B cell (primary cell): Measurements from ENCODE around the gene MDGA2. TPM values are rescaled to one million over a fixed set of nuclear protein-coding genes. Genes with fewer than 3 reads are reported as not detected.

ENCODE experiments used
- ATAC-seq: fragments of 200-7000 bp; cut with Tn5 transposase; one replicate; pipeline ENCODE4 v1.10.0; 2021; ENCODE audit warnings: low read depth, mild to moderate bottlenecking, moderate number of reproducible peaks, moderate library complexity
- CTCF ChIA-PET: fragments of 350-600 bp; sonication (Branson Sonifier 250); formaldehyde crosslinking; loops from one replicate; lab custom pipeline; 2021; ENCODE audit warnings: antibody characterized with exemption, inconsistent platforms; lab: Charles Lee
- POLR2A ChIA-PET: fragments of 350-600 bp; sonication (Branson Sonifier 250); formaldehyde crosslinking; loops from one replicate; lab custom pipeline; 2021; ENCODE audit warnings: antibody characterized with exemption; lab: Charles Lee
- DNase-seq: peaks from one replicate; pipeline ENCODE4 v3.0.0; 2013
- H2AFZ ChIP-seq: 2 replicates; pipeline ENCODE4 v1.6.1; 2012; ENCODE audit warnings: mild to moderate bottlenecking, low read depth, low read length; ENCODE audit not compliant: insufficient read depth, poor library complexity, severe bottlenecking
- H3K27ac ChIP-seq, 2 donors: 1 replicate in 1 of 2; 2 replicates in 1 of 2; pipeline ENCODE4 v1.5.1; 2012 to 2013; ENCODE audit warnings: low read length in 2 of 2, mild to moderate bottlenecking in 2 of 2, moderate library complexity in 1 of 2
- H3K27me3 ChIP-seq, 4 experiments: fragments of 200-600 bp in 1 of 4; sonication (generic) in 1 of 4; replicated peaks in 1 of 4; 1 replicate in 2 of 4; 2 replicates in 2 of 4; pipeline versions ENCODE4 v1.6.1 to v1.7.0; 2013 to 2016; ENCODE audit warnings: low read length in 3 of 4, mild to moderate bottlenecking in 2 of 4, mixed read lengths in 1 of 4, moderate library complexity in 1 of 4; ENCODE audit not compliant: insufficient read depth in 4 of 4, control insufficient read depth in 3 of 4; ENCODE audit errors: control extremely low read depth in 1 of 4
- H3K36me3 ChIP-seq, 2 experiments: replicated peaks in 1 of 2; 1 replicate in 1 of 2; 2 replicates in 1 of 2; pipeline versions ENCODE4 v1.6.1 to v1.7.1; 2013; ENCODE audit warnings: low read length in 1 of 2; ENCODE audit not compliant: insufficient read depth in 2 of 2, control insufficient read depth in 1 of 2; ENCODE audit errors: control extremely low read depth in 1 of 2, extremely low read depth in 1 of 2
- H3K4me1 ChIP-seq, 2 donors: fragments of 200-600 bp in 1 of 2; sonication (generic) in 1 of 2; 1 replicate in 1 of 2; 2 replicates in 1 of 2; pipeline versions ENCODE4 v1.5.1 to v1.6.1; 2013 to 2017; ENCODE audit warnings: low read length in 2 of 2; ENCODE audit not compliant: control insufficient read depth in 2 of 2, insufficient read depth in 2 of 2
- H3K4me2 ChIP-seq: replicated peaks from 2 replicates; pipeline ENCODE3; 2012; ENCODE audit warnings: mild to moderate bottlenecking, low read depth, low read length; ENCODE audit not compliant: poor library complexity, severe bottlenecking
- H3K4me3 ChIP-seq, 5 experiments: fragments of 200-600 bp in 1 of 5; sonication (generic) in 1 of 5; 1 replicate in 3 of 5; 2 replicates in 2 of 5; pipeline versions ENCODE4 v1.5.1 to v1.7.0; 2011 to 2016; ENCODE audit warnings: low read length in 4 of 5, mild to moderate bottlenecking in 4 of 5, low read depth in 2 of 5, control low read depth in 1 of 5, moderate library complexity in 1 of 5; ENCODE audit not compliant: insufficient read depth in 1 of 5; ENCODE audit errors: control extremely low read depth in 1 of 5, extremely low read depth in 1 of 5
- H3K79me2 ChIP-seq: fragments of 200-600 bp; sonication (generic); one replicate; pipeline ENCODE4 v1.6.0; 2016; ENCODE audit warnings: low read length; ENCODE audit not compliant: control insufficient read depth, insufficient read depth
- H3K9ac ChIP-seq: fragments of 200-600 bp; sonication (generic); 2 replicates; pipeline ENCODE4 v1.6.1; 2017; ENCODE audit warnings: mild to moderate bottlenecking, low read length, moderate library complexity
- H3K9me3 ChIP-seq, 3 donors: one replicate each; pipeline versions ENCODE4 v1.6.1 to v1.7.1; 2013; ENCODE audit warnings: low read length in 2 of 3; ENCODE audit not compliant: control insufficient read depth in 2 of 3, insufficient read depth in 1 of 3; ENCODE audit errors: control extremely low read depth in 1 of 3
- H4K20me1 ChIP-seq: 2 replicates; pipeline ENCODE4 v1.6.0; 2012; ENCODE audit warnings: mild to moderate bottlenecking, low read length; ENCODE audit not compliant: insufficient read depth, control insufficient read depth, poor library complexity, severe bottlenecking
- H3K27ac Mint-ChIP-seq: one replicate; pipeline ENCODE4 v1.8.0; 2021; ENCODE audit warnings: mixed read lengths
- H3K27me3 Mint-ChIP-seq: one replicate; pipeline ENCODE4 v1.8.0; 2021; ENCODE audit warnings: mixed read lengths
- H3K4me1 Mint-ChIP-seq: one replicate; pipeline ENCODE4 v1.8.0; 2021; ENCODE audit warnings: mixed read lengths
- H3K4me3 Mint-ChIP-seq: one replicate; pipeline ENCODE4 v1.8.0; 2021; ENCODE audit warnings: mixed read lengths
- H3K9me3 Mint-ChIP-seq: one replicate; pipeline ENCODE4 v1.8.0; 2022; ENCODE audit warnings: mixed read lengths; ENCODE audit not compliant: insufficient read depth
- EZH2 ChIP-seq: IDR thresholded peaks from 2 replicates; pipeline ENCODE4 v1.6.1; 2012; ENCODE audit warnings: borderline replicate concordance, low read depth, mild to moderate bottlenecking, moderate library complexity, low read length; ENCODE audit not compliant: insufficient read depth, poor library complexity, severe bottlenecking
- WGBS: methylation state at CpG from one replicate; pipeline ENCODE4 v1.1.5; 2013; ENCODE audit warnings: missing lambda C conversion rate; ENCODE audit not compliant: insufficient coverage; 5-methylcytosine and 5-hydroxymethylcytosine counted together
- intact Hi-C: fragments of 100-400 bp; cut with micrococcal nuclease; formaldehyde crosslinking; loops from one replicate; pipeline ENCODE4 v1.10.0; 2022
- polyA plus RNA-seq: library from polyadenylated mRNA; depleted of rRNA; stranded (reverse); fragments of >200 nt; gene quantifications from 2 replicates; pipeline ENCODE4 v1.2.3, GENCODE V29; 2012
- total RNA-seq, 2 donors: library from RNA; stranded (reverse); fragments of 120-200 nt in 1 of 2; gene quantifications; 1 replicate in 1 of 2; 2 replicates in 1 of 2; pipeline versions ENCODE4 v1.2.3 to v1.2.4, GENCODE V29; 2013 to 2022
- TF ChIP-seq, protein P1 (sequence below): fragments of 200-600 bp; IDR thresholded peaks from one replicate; pipeline ENCODE4 v1.8.0; 2022; ENCODE audit warnings: antibody characterized with exemption, mild to moderate bottlenecking

MDGA2 gene
- total and polyA plus RNA-seq, 2 donors (not counting 1 experiment from before 2014, with no cell fraction given) = not detected

DNA sequence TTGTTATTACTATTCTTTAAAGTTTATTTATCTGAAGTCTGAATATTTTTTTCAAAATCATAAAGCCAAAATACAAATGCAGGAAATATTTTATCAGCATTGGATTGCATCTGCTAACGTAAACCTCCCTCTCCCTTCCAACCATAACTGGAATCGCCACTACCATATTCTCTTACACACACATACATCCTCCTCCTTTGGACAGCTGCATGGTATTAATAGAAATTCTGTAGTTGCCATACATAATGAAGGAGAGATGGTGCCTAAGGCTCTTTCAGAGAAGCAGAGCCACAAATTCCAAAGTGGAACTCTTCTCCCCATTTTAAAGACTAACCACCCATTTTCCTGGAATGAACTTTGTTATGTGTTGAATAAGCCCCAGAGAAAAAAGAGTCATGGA lies 352.7 kb downstream of the MDGA2 start:
- Mint-ChIP-seq H3K4me3 (no peak overlapping the region), H3K9me3 (peaks cover 7% of the 10 kb centered on the region), H3K27me3 (no peaks in the 10 kb centered on the region), H3K4me1 (no peaks in the 10 kb centered on the region), H3K27ac (no peak overlapping the region)
- Histone ChIP-seq H3K36me3 (no peaks in the 10 kb centered on the region), H3K9ac (no peak overlapping the region), H3K79me2 (no peaks in the 10 kb centered on the region), H3K27ac (no peak overlapping the region), H3K4me2 (no peak overlapping the region), H3K9me3 (peaks cover 0 to 1% (median 0%) of the 10 kb centered on the region in 3 donors), H3K27me3 (no peaks in the 10 kb centered on the region), H2AFZ (no peak overlapping the region), H3K4me1 (no peaks in the 10 kb centered on the region), H3K4me3 (no peak overlapping the region), H4K20me1 (no peaks in the 10 kb centered on the region)
- TF ChIP-seq EZH2 = no peak
- TF ChIP-seq, protein P1, sequence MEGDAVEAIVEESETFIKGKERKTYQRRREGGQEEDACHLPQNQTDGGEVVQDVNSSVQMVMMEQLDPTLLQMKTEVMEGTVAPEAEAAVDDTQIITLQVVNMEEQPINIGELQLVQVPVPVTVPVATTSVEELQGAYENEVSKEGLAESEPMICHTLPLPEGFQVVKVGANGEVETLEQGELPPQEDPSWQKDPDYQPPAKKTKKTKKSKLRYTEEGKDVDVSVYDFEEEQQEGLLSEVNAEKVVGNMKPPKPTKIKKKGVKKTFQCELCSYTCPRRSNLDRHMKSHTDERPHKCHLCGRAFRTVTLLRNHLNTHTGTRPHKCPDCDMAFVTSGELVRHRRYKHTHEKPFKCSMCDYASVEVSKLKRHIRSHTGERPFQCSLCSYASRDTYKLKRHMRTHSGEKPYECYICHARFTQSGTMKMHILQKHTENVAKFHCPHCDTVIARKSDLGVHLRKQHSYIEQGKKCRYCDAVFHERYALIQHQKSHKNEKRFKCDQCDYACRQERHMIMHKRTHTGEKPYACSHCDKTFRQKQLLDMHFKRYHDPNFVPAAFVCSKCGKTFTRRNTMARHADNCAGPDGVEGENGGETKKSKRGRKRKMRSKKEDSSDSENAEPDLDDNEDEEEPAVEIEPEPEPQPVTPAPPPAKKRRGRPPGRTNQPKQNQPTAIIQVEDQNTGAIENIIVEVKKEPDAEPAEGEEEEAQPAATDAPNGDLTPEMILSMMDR = no peak
- no CpG with 5 or more reads among the region's 2 CpGs for WGBS
- CTCF ChIA-PET = no interaction called here
- ATAC-seq (no peak), DNase-seq (no peak)
- intact Hi-C loops = no loop called here
- POLR2A ChIA-PET = no interaction called here

DNA sequence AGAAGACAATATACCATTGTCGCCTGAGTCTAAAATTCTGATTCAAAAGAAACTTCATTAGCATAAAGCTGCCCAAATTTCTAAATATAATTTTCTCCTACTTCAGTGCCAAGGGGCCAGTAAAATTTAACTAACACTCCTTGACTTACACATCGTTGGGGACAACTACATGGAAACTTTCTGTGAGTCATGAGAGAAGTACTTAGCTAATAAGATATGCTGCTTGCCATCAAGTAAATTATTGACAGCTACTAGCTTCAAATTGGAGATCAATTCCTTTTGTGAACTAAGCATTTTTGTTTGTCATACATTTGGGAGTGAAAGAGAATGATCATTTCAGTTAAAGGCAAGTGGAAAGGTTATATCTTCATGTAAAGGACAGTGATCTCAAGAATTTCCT lies 373.3 kb downstream of the MDGA2 start:
- H3K27me3 ChIP-seq = no peaks in the 10 kb centered on the region
- TF ChIP-seq, protein P1 = no peak
- no peak for TF ChIP-seq EZH2
- no peaks in the 10 kb centered on the region for H3K4me1 ChIP-seq
- no peak overlapping the region for H3K9ac ChIP-seq
- no CpG with 5 or more reads among the region's 2 CpGs for WGBS
- ChIA-PET CTCF (no interaction called here), POLR2A (no interaction called here)
- H2AFZ ChIP-seq = no peak overlapping the region
- H4K20me1 ChIP-seq = no peaks in the 10 kb centered on the region
- no peaks in the 10 kb centered on the region for H3K36me3 ChIP-seq
- no peak overlapping the region for H3K27ac ChIP-seq
- no peak overlapping the region for H3K27ac Mint-ChIP-seq
- H3K4me1 Mint-ChIP-seq = no peaks in the 10 kb centered on the region
- no peaks in the 10 kb centered on the region for H3K9me3 Mint-ChIP-seq
- H3K27me3 Mint-ChIP-seq = no peaks in the 10 kb centered on the region
- H3K79me2 ChIP-seq = no peaks in the 10 kb centered on the region
- H3K4me2 ChIP-seq = no peak overlapping the region
- no peak overlapping the region for H3K4me3 Mint-ChIP-seq
- ATAC-seq = no peak
- intact Hi-C loops = no loop called here
- H3K9me3 ChIP-seq = no peaks in the 10 kb centered on the region
- DNase-seq = no peak
- H3K4me3 ChIP-seq = no peak overlapping the region
